ENCODE data around the gene EDEM1.
"Not testable (repeated sequence)": the region's sequence is repeated elsewhere in the genome, so short reads cannot be mapped to it uniquely, and the experiment has no call there.

Gene EDEM1

DNA sequence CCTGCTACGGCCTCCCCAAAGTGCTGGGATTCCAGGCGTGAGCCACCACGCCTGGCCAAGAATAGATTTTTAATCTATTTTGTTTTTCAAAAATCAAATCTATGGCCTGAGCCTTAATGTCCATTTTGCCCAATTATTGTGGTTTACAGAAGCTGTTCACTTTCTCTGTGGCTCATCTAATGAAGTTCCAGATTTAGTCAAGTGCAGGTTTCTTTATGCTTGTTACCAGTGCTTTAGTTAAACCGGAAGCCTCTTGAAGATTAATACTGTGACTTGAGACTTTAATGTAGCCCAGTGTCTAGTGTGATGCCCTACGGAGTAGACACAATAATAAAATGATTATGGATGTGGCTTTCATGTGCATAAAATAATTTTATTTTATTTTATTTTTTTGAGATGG, 16.5 kb upstream of the EDEM1 start:
- no peak overlapping the region for H3K4me3 ChIP-seq (ENCODE audit: low read depth, low read length)
- TF ChIP-seq, protein P1, sequence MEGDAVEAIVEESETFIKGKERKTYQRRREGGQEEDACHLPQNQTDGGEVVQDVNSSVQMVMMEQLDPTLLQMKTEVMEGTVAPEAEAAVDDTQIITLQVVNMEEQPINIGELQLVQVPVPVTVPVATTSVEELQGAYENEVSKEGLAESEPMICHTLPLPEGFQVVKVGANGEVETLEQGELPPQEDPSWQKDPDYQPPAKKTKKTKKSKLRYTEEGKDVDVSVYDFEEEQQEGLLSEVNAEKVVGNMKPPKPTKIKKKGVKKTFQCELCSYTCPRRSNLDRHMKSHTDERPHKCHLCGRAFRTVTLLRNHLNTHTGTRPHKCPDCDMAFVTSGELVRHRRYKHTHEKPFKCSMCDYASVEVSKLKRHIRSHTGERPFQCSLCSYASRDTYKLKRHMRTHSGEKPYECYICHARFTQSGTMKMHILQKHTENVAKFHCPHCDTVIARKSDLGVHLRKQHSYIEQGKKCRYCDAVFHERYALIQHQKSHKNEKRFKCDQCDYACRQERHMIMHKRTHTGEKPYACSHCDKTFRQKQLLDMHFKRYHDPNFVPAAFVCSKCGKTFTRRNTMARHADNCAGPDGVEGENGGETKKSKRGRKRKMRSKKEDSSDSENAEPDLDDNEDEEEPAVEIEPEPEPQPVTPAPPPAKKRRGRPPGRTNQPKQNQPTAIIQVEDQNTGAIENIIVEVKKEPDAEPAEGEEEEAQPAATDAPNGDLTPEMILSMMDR (IDR thresholded peaks at IDR 0.05; ENCODE audit: low read depth, low read length, missing control alignments) = no peak
- DNase-seq (ENCODE audit: low read depth) = no peak

DNA sequence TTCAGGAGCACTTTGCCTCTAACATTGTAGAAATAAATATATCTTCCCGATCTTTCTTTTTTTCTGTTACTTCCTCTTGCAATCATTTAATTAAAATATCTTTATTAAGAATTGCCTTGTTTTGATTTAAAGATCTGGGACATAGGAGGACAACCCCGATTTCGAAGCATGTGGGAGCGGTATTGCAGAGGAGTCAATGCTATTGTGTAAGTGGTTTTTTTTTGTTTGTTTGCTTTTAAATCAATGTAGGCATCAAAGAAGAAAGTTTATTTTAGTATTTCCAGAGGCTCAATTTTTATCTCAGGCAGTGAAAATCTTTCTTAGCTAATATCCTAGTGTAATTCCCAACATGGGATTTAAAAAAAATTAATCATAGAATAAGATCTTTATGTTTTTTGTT, 15.5 kb upstream of the EDEM1 start:
- TF ChIP-seq, protein P1 (IDR thresholded peaks at IDR 0.05; ENCODE audit: low read depth, low read length, missing control alignments) = no peak

DNA sequence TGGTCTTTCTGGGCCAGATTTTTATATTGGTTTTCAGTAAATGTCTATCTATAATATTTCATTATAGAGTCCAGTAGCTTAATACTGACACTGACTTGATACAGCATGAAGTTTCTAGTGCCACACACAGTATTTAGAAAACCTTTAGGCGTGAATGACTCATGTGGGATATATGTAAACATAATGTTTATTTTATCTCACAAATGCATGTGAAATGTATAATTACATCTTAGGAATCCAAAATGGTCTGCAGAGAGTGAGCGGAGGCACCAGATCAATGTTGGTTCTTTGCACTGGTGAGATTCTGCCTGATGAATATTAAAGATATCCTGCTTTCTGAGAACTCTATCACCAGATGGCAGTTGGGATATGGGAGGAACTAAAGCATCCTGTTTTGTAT, 8.5 kb upstream of the EDEM1 start:
- not testable (repeated sequence) for H3K4me3 ChIP-seq (ENCODE audit: low read depth, low read length)

More for the DNA sequence above, 15.5 kb upstream of the EDEM1 start:
- no peak for DNase-seq (ENCODE audit: low read depth)
- no peak overlapping the region for H3K4me3 ChIP-seq (ENCODE audit: low read depth, low read length)

DNA sequence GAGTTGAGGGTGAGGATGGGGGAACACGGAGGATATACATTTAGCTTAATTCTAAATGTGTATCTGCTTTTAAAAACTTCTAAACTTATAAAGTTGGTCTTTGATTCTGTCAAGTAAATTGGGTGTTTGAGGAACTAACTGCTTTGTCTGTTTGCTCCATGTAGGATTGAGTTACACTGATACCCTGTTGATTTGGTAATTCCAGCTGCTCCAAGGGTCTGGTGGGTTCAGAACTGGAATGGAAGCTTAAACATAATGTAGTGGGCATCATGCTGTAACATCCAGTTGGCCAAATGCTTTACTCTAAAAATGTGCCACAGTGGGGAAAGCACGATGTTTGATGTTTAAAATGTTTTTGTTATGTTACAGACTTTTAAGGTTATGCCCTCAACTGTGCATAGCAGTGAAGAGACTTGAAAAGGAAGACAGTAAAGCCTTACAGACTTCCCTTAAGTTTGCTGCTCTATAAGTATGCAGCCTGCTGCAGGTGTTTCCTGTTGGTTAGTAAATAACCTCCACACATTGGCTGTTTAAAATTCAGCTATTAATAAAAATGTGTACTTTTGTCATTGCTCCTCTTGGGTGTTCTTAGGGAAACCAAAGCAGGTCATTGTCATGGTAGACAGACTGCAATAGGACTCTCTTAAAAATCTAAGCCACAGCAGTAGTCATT, 5.9 kb upstream of the EDEM1 start:
- no peak overlapping the region for H3K4me3 ChIP-seq (ENCODE audit: low read depth, low read length)
- peak; percentile 70 for DNase-seq (ENCODE audit: low read depth)
- TF ChIP-seq, protein P1 (IDR thresholded peaks at IDR 0.05; ENCODE audit: low read depth, low read length, missing control alignments) = no peak

More for the DNA sequence above, 8.5 kb upstream of the EDEM1 start:
- not testable (repeated sequence) for DNase-seq (ENCODE audit: low read depth)

DNA sequence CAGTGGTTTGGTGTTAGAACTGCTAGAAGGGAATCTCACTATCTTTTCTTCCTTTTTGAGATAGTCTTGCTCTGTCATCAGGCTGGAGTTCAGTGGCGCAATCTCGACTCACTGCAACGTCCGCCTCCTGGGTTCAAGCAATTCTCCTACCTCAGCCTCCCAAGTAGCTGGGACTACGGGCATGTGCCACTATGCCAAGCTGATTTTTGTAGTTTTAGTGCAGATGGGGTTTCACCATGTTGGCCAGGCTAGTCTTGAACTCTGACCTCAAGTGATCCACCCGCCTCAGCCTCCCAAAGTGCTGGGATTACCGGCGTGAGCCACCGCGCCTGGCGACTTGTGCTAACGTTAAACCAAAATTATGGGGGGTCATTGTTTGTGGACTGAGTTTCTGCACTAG, 3.8 kb upstream of the EDEM1 start:
- not testable (repeated sequence) for H3K4me3 ChIP-seq (ENCODE audit: low read depth, low read length); DNase-seq (ENCODE audit: low read depth)

DNA sequence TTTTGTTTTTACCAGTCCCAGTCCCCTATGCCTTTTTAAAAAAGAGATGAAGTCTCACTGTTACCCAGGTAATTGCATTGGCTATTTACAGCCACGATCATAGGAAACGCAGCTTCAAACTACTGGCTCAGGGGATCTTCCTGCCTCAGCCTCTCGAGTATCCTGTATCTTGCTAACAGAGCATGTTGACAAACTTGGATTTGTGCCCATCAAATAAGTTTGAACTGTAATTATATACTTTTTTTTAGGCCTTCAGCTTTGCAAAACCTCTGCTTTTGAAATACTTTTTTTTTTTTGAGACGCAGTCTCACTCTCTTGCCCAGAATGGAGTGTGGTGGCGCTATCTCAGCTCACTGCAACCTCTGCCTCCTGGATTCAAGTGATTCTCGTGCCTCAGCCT, 3.0 kb upstream of the EDEM1 start:
- no peak for DNase-seq (ENCODE audit: low read depth)
- TF ChIP-seq, protein P1 (IDR thresholded peaks at IDR 0.05; ENCODE audit: low read depth, low read length, missing control alignments) = peak; percentile 4
- H3K4me3 ChIP-seq (ENCODE audit: low read depth, low read length) = no peak overlapping the region; the same call in 1 of the 2 replicates

DNA sequence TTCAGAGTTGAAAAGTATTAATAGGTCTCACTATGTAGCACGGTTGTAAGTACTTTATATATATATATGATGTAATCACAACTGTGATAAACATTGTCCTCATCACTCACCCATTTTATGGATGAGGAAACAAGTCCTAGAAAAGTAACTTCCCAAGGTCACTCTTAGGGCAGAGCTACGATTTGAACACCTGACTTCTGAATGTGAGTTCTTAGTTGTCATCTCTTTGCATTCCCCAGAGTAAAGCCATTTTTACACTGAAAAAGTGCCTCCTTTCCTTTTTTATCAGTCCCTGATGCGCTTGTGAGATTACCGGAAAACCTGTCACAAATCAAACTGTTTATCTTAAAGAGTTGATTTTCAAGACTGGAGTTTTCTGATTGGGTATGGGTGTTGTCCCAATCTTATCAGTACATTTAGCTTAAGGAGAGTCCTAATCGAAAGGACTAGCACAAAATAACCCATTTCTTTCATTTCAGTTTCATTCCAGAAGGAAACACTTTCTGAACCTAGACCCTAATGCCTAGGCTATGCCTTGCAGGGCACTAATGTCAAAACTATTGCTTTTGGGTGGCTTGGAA, 2.3 kb upstream of the EDEM1 start:
- TF ChIP-seq, protein P1 (IDR thresholded peaks at IDR 0.05; ENCODE audit: low read depth, low read length, missing control alignments) = no peak
- peak overlapping the region; percentile 45 for H3K4me3 ChIP-seq (ENCODE audit: low read depth, low read length)
- no peak for DNase-seq (ENCODE audit: low read depth)

All from GM12864 (cell line).